SK-N-SH treated with all-trans-retinoic acid at 6 μM for 48 hours (cell line): ENCODE data around the gene NSG2.

ENCODE experiments used
- BACH2 ChIP-seq: fragments of 250-450 bp; sonication (Bioruptor Pico); IDR thresholded peaks from 2 replicates; pipeline ENCODE4 v1.9.0; 2021; ENCODE audit warnings: mild to moderate bottlenecking, borderline replicate concordance
- PATZ1 ChIP-seq: fragments of 250-450 bp; sonication (Bioruptor Pico); IDR thresholded peaks from 2 replicates; pipeline ENCODE4 v1.8.0; 2020; ENCODE audit warnings: mild to moderate bottlenecking, moderate library complexity, borderline replicate concordance

GRCh38 chr5:174078416-174078815 is 32.9 kb downstream of the NSG2 start:
- no peak for TF ChIP-seq PATZ1
- TF ChIP-seq BACH2 (CRISPR knock-in tag): no peak
